Smooth muscle cell of the brain vasculature (primary cell): Measurements from ENCODE around the gene C9orf85.
A peak's percentile ranks its signal among the peaks of the same experiment; 100 is the strongest.
"Not testable (repeated sequence)": the region's sequence is repeated elsewhere in the genome, so short reads cannot be mapped to it uniquely, and the experiment has no call there.

Experiments
- DNase-seq: peaks from one replicate; pipeline ENCODE4 v3.0.0-alpha.2; 2012; ENCODE audit warnings: low read depth, low spot score

The C9orf85 gene

DNA sequence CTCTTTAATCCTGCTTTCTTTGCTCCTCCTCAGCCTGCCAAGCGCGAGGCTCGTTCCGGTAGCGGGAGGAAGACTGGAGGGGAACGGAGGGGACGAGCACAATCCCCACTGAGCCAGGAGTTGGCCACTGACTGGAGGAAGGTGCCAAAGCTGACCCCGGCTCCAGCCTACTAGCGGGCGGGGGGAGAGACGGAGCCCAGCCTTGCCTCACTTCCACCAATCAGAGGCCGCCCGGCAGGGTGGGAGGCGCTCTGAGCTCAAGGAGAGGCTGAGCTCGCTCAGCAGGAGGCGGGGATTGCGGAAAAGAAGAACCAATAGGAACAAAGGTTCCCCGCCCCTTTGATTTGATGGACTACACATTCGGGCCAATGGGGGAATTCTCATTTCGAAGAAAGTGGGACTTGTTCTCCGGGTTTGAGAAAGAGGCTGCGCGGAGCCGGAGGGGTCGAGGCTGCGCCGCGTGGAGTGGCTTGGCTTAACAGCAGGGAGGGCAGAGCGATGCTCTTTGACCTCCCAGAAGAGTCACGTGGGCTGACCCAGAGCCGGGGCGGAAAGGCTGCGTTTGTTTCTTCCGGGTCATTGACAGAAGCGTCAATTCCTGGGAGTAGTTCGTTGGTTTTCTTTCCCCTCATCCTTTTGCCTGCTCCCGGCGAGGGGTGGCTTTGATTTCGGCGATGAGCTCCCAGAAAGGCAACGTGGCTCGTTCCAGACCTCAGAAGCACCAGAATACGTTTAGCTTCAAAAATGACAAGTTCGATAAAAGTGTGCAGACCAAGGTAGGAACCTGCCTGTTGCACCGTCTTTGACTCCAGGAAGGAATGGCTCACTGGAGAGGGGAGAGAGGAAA lies at the start of gene C9orf85, which contains the start of gene ABHD17B:
Gene C9orf85 (plus strand): TSS at position 579 of the 847 bp plus-strand sequence. CDS start 96 bp downstream, at position 675.
Gene ABHD17B (minus strand): TSS at position 133 of the 847 bp plus-strand sequence. CDS start 36,113 bp downstream, outside the sequence.
- DNase-seq: peak; percentile 99

- DNase-seq: no peak
These were observed 47.8 kb upstream of the C9orf85 start for GRCh38 chr9:71863631-71864030.

DNA sequence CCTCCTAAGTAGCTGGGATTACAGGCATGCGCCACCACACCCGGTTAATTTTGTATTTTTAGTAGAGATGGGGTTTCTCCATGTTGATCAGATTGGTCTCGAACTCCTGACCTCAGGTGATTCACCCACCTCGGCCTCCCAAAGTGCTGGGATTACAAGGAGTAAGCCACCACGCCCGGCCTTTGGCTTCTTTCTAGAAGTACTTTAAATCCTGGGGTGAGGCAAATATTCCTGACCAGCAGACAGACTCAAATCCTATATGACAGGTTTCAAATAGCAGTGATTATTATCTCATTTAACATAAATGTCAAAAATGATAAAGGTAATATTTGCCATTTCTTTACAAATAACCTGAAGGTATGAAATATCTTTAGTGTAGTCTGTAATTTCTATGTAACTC lies 36.1 kb upstream of the C9orf85 start:
- no peak for DNase-seq

GRCh38 chr9:71876106-71876505 lies 35.3 kb upstream of the C9orf85 start:
- no peak for DNase-seq

GRCh38 chr9:71876829-71877228 lies 34.6 kb upstream of the C9orf85 start:
- DNase-seq: no peak

- DNase-seq: no peak
These were observed 32.8 kb upstream of the C9orf85 start for GRCh38 chr9:71878327-71879274.

GRCh38 chr9:71879644-71880174 lies 31.7 kb upstream of the C9orf85 start:
- no peak for DNase-seq

DNA sequence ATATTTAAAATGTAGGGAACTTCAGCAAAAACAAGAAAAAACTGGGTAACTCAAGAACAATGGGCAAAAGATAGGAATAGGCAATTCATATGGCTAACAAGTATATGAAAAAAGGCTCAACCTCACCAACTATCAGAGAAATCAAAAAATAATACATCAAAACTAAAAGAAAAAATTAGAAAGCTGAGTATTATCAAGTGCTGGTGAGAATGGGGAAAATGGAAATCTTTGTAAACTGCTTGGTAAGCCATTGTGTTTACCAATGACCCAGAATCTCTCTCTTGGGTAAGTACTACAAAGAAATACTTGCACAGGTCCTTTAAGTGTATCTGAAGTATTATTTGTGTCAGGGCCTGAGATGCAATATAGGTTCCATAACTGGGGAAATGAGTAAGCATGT lies 27.4 kb upstream of the C9orf85 start:
- no peak for DNase-seq

DNA sequence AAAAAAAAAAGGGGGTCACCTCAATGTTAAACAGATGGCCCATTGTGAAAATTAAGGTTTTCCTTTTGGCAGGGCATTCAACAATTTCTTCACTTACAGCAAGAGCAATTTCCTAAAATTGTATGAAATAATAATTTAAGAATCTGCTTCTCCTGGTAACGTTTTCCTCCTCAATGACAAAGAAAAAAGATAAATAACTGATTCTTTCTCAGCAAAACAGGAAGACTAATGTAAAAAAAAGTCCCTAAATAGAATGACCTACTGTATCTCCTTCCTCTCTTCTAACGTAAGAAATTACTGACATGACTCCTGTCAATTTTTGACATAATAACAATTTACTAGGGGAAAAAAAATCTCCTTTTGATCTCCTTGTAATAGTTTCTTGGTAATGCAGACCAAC lies 26.0 kb upstream of the C9orf85 start:
- DNase-seq: no peak

DNA sequence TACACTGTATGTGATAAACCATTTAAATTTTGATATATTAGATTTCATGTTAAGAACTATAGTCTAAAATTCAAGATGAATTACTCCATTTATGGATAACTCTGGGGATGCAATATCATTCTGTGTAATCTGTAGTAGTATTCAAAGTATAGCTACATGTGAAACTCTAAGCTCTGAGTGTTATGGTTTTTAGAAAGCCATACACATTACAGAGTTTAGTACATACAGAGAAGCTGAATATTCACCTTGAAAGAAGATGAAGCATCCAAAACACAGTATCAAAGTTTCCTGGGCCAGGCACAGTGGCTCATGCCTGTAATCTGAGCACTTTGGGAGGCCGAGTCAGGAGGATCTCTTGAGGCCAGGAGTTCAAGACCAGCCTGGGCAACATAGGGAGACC lies 25.4 kb upstream of the C9orf85 start:
- DNase-seq: no peak

- no peak for DNase-seq
These were observed 24.9 kb upstream of the C9orf85 start for GRCh38 chr9:71886541-71886940.

DNA sequence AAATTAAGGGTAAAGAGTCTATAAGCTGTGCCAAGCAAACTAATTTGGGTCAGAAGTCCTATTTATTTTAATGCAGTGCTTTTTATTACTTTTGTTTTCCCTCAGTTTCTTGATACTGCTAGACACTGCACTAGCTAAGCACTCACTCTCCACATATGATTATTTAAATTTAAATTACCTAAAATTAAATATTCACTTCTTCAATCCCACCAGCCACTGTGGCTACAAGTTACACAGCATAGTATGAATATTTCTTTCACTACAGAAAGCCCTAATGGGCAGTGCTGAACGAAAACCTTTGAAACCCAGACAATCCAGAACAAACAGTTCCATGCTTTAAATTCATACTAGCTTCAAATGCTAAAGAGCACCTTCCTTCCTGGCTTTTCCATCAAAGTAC lies 24.1 kb upstream of the C9orf85 start:
- DNase-seq: no peak

GRCh38 chr9:71890042-71890679 lies 21.3 kb upstream of the C9orf85 start:
- no peak for DNase-seq

DNA sequence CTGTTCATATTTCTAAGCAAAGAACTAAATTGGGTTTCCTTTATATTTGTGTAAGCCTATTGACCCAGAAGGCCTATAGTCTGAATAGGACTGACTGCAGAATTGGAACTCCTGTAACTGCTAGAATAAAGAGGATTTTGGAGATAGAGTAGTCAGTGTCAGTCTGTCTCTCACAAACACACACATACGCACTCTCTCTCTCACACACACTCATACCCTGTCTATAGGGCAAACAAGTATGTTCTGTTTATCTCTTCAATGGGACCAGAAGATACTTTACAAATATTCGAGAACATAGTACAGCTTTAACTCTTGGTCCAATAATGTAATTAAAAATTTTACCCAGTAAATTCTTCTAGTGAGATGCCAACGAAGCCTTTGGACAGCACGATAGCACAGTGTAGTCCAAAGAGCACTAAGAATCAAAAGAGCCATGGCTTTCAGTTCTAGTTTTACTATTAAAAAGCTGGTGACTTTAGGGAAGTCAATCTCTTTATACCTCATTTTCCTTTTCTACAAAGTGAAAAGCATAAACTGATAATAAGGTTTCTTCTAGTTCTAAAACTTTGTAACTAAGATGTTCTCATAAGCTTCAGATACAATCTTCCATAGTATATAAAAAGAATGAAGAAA lies 19.8 kb upstream of the C9orf85 start:
- DNase-seq: no peak

DNA sequence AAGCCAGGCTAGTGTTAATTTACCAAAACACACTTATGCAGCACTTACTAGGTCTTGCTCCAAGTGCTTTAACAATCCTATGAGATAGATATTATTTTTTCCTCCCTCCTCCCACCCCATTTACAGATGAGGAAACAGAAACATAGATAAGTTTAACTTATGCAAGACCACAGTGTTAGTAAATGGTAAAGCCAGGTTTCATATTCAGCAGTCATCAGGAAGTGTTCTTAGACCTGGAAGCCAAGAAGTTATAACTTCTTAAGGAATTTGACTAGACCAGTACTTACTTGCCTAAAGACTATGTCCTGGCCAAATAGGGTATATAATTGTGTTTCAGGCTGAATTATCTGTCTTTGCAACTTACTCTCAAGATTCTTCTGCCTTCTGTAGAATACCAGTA lies 16.3 kb upstream of the C9orf85 start:
- no peak for DNase-seq

GRCh38 chr9:71895955-71896354 lies 15.5 kb upstream of the C9orf85 start:
- no peak for DNase-seq

DNA sequence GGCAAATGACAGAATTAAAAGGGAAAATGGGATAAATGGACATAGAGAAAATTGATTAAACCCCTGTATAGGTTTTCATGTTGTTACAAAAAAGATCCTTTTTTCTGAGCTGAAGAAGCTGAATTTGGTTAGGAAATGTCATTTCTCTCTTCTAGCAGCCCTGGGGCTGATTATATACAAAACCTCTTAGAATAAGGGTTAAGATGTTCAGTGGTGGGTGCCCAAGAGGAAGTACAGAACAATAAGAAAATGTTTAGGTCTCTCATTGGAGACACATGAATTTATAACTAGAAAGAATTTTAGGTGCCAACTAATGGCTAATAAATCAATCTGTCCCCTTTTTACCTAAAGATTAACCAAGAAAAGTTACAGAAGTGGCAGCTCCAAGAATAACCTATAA lies 14.7 kb upstream of the C9orf85 start:
- no peak for DNase-seq

DNA sequence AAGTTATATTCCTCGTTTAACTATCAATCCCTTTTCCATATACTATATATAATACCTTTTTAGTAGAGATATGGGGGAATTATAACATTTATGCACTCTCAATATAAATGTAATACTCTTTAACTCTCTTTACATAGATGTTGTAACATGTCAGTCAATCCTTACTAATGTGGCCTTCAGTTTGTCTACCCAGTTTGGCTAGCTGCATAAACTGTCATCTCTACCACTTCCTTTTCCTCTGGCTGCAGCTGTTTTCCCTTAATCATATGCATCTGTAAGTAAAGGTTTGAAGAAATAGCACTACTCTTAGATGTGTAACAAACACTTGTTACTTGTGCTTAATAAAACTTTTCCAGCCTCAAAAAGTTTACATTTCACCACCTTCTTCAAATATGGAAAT lies 13.9 kb upstream of the C9orf85 start:
- no peak for DNase-seq

DNA sequence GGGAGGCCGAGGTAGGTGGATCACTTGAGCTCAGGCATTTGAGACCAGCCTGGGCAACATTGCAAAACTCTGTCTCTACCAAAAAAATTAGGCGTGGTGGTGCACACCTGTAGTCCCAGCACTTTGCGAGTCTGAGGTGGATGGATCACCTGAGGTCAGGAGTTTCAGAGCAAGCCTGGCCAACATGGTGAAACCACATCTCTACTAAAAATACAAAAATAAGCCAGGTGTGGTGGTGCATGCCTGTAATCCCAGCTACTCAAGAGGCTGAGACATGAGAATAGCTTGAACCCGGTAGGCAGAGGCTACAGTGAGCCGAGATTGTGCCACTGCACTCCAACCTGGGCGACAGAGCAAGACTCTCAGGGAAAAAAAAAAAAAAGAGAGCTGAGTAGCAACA lies 12.7 kb upstream of the C9orf85 start:
- not testable (repeated sequence) for DNase-seq

DNA sequence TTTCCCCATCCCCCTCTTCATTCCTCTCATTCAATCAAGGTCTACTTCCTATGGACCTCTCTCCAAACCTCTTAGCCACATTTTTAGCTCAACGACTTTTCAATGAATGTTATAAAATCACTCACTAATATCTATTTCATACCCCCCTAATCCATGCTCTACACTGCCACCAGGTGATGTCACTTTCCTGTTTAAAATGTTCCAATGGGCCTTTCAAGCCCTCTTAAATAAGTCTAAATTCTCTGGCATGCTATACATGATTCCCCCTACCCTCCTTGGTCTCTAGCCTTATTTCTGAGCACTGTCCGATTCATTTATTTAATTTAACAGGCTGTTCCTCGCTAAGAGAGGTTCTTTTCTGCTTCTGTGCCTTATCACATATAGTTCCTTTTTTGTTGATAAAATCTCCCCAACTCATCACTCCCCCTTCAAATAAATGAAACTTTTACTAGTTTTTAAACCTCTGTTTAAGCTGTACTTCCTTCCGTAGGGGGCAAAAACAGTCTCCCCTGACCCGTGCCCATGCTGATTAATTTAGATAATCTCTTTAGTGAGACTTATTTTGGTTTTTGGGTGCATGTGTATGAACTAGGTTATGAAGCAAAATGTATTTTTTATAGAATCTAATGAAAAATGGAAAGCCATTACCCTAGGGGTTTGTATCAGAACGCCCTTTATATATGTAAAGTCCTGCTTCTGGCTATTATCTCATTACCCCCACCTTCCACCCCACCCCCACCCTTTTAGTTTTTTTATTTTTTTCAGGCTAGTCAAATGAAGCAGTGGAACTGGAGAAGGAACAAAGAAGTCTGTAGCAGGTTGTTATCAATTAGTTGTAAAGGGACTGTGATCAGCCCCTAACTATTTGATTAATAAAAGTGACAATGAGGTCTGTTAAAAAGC lies 9.5 kb upstream of the C9orf85 start:
- no peak for DNase-seq
